Activated CD4-positive, alpha-beta memory T cell treated with anti-CD3 and anti-CD28 coated beads for 36 hours (primary cell): ENCODE results near the gene MGAT3. TPM values are rescaled to one million over a fixed set of nuclear protein-coding genes. Genes with fewer than 3 reads are reported as not detected.
"Not testable (repeated sequence)": the region's sequence is repeated elsewhere in the genome, so short reads cannot be mapped to it uniquely, and the experiment has no call there.

ENCODE experiments used
- CTCF ChIA-PET: fragments of 350-600 bp; sonication (Branson Sonifier 250); formaldehyde crosslinking; loops from one replicate; lab custom pipeline; 2021; ENCODE audit warnings: antibody characterized with exemption, inconsistent platforms; lab: Charles Lee
- POLR2A ChIA-PET: fragments of 350-600 bp; sonication (Branson Sonifier 250); formaldehyde crosslinking; loops from one replicate; lab custom pipeline; 2021; ENCODE audit warnings: antibody characterized with exemption; lab: Charles Lee
- DNase-seq: peaks from one replicate; pipeline ENCODE4 v3.0.0-alpha.2; 2020
- H3K27ac Mint-ChIP-seq: one replicate; pipeline ENCODE4 v1.8.0; 2021; ENCODE audit warnings: mixed read lengths
- H3K27me3 Mint-ChIP-seq: one replicate; pipeline ENCODE4 v1.8.0; 2021; ENCODE audit warnings: mixed read lengths
- H3K36me3 Mint-ChIP-seq: one replicate; pipeline ENCODE4 v1.8.0; 2021; ENCODE audit warnings: mixed read lengths
- H3K4me1 Mint-ChIP-seq: one replicate; pipeline ENCODE4 v1.8.0; 2021; ENCODE audit warnings: low read depth, mixed read lengths
- H3K4me3 Mint-ChIP-seq: one replicate; pipeline ENCODE4 v1.8.0; 2021; ENCODE audit warnings: mild to moderate bottlenecking, mixed read lengths
- H3K9me3 Mint-ChIP-seq: one replicate; pipeline ENCODE4 v1.8.0; 2021; ENCODE audit warnings: mixed read lengths
- intact Hi-C: fragments of 100-400 bp; cut with micrococcal nuclease; formaldehyde crosslinking; loops from one replicate; pipeline ENCODE4 v1.15.1; 2023
- total RNA-seq, 2 experiments: library from RNA; stranded (reverse); gene quantifications; one replicate each; pipeline ENCODE4 v1.2.3, GENCODE V29; 2021

The MGAT3 gene
- total RNA-seq, 2 experiments from 2014 or later: 0.05 TPM; not detected in 1

DNA sequence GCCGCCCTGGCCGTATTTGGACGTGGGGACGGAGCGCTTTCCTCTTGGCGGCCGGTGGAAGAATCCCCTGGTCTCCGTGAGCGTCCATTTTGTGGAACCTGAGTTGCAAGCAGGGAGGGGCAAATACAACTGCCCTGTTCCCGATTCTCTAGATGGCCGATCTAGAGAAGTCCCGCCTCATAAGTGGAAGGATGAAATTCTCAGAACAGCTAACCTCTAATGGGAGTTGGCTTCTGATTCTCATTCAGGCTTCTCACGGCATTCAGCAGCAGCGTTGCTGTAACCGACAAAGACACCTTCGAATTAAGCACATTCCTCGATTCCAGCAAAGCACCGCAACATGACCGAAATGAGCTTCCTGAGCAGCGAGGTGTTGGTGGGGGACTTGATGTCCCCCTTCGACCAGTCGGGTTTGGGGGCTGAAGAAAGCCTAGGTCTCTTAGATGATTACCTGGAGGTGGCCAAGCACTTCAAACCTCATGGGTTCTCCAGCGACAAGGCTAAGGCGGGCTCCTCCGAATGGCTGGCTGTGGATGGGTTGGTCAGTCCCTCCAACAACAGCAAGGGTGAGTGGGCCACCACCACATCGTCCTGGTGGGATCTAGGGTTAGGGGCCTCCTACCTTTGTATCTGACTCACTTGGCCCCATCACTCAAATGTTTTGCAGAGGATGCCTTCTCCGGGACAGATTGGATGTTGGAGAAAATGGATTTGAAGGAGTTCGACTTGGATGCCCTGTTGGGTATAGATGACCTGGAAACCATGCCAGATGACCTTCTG lies 64.5 kb downstream of the MGAT3 start:
- intact Hi-C loops: loop anchor here (10.0 kb wide), 1 partner anchor 276 kb away; the partner anchor contains the start of gene PDGFB
- H3K27me3 Mint-ChIP-seq, H3K9me3 Mint-ChIP-seq: not testable (repeated sequence)
- Mint-ChIP-seq H3K27ac (peak overlapping the region; percentile 98), H3K4me1 (peaks cover 50% of the 10 kb centered on the region), H3K36me3 (peaks cover 57% of the 10 kb centered on the region), H3K4me3 (peak overlapping the region; percentile 84)
- peak; percentile 23 for DNase-seq
- CTCF ChIA-PET: interaction anchor here (0.6 to 1.2 kb wide), 2 partner anchors 8 to 566 kb away, joined by 3 to 5 read pairs; no protein-coding TSS in a partner anchor
- POLR2A ChIA-PET: interaction anchor here (0.5 to 2.3 kb wide), 4 partner anchors 9 to 24 kb away, joined by 3 to 43 read pairs (median 3); partner anchors contain the start of genes MIEF1 and RPS19BP1

DNA sequence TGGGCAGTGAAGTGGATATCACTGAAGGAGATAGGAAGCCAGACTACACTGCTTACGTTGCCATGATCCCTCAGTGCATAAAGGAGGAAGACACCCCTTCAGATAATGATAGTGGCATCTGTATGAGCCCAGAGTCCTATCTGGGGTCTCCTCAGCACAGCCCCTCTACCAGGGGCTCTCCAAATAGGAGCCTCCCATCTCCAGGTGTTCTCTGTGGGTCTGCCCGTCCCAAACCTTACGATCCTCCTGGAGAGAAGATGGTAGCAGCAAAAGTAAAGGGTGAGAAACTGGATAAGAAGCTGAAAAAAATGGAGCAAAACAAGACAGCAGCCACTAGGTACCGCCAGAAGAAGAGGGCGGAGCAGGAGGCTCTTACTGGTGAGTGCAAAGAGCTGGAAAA lies 65.3 kb downstream of the MGAT3 start:
- intact Hi-C loops: loop anchor here (10.0 kb wide), 1 partner anchor 277 kb away; the partner anchor contains the start of gene PDGFB
- Mint-ChIP-seq H3K27ac (peak overlapping the region; percentile 98), H3K36me3 (peaks cover 57% of the 10 kb centered on the region), H3K4me3 (peak overlapping the region; percentile 84), H3K4me1 (peaks cover 51% of the 10 kb centered on the region)
- H3K9me3 Mint-ChIP-seq, DNase-seq, H3K27me3 Mint-ChIP-seq: not testable (repeated sequence)
- ChIA-PET CTCF (interaction anchor here (0.7 to 14.2 kb wide), 3 partner anchors 28 to 514 kb away, joined by 3 to 387 read pairs (median 3); no protein-coding TSS in a partner anchor), POLR2A (interaction anchor here (1.5 to 1.7 kb wide), 3 partner anchors 10 to 203 kb away, joined by 8 to 10 read pairs (median 8); partner anchors contain the start of genes MIEF1 and RPL3)

DNA sequence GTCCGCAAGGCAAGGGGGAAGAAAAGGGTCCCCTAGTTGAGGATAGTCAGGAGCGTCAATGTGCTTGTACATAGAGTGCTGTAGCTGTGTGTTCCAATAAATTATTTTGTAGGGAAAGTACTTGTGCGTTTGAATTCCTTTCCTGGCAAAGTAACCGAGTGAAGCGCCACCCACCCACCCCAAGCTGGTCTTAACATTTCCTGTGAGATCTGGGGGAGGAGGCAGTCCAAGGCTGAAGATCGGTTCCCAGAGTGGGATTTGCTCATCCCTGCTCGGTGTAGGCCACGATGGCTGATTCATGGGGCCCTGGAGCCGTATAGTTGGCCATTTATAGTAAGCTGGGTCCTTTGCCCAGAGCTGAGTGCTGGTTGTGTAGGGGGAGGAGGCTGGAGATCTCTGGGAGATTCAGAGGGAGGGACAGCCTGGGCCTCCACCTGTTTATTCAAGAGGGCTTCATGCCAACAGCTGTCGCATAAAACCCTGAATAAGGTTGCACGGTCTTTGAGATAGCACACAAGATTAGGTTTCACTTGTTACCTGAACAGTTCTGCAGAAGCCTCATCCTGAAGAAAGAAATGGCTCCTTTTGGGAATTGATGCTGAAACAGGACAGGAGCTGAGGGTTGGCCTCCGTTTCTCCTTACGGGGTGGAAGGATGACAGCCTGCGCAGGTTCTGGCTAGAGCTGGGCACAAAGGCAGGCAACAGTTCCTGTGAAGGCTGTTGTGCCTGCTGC lies 65.9 kb downstream of the MGAT3 start:
- ChIA-PET CTCF (interaction anchor here (0.7 to 14.2 kb wide), 4 partner anchors 8 to 514 kb away, joined by 3 to 387 read pairs (median 8); no protein-coding TSS in a partner anchor), POLR2A (interaction anchor here (0.7 to 2.1 kb wide), 8 partner anchors 9 to 210 kb away, joined by 3 to 10 read pairs (median 5); partner anchors contain the start of genes MIEF1 and RPL3)
- H3K9me3 Mint-ChIP-seq: no peaks in the 10 kb centered on the region
- intact Hi-C loops: loop anchor here (10.0 kb wide), 1 partner anchor 278 kb away; the partner anchor contains the start of gene PDGFB
- H3K36me3 Mint-ChIP-seq: peaks cover 57% of the 10 kb centered on the region
- peak overlapping the region; percentile 98 for H3K27ac Mint-ChIP-seq
- H3K27me3 Mint-ChIP-seq: peaks cover 4% of the 10 kb centered on the region
- H3K4me3 Mint-ChIP-seq: peak overlapping the region; percentile 84
- peaks cover 57% of the 10 kb centered on the region for H3K4me1 Mint-ChIP-seq
- peak; percentile 51 for DNase-seq

DNA sequence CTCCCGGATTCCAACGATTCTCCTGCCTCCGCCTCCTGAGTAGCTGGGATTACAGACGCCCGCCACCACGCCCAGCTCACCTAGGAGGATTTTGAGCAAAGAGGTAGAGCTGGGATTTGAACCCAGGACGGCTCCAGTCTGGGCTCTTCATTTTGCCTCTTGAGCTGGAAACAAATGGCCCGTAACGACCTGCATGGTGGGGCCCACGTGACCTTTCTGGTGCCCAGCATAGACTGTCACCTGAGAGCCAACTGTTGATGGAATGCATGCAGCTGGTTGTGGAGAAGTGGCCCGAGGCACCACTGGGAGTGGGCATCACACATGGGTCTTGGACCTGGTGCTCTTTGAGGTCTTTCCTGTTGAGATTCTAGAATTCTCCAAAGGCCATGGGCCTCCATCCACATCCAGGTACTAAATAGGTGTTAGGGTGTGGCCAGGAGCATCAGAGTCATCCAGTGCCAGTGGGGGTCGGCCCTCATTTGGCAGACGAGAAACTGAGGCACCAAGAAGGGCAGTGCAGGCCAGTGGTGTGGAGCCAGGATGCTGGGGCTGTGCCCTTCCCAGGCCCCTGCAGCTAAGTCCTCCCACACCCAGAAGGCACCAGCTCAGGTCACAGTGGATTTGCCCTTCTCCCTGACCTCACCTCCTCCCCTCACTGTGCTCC lies 67.4 kb downstream of the MGAT3 start:
- H3K36me3 Mint-ChIP-seq: peaks cover 65% of the 10 kb centered on the region

DNA sequence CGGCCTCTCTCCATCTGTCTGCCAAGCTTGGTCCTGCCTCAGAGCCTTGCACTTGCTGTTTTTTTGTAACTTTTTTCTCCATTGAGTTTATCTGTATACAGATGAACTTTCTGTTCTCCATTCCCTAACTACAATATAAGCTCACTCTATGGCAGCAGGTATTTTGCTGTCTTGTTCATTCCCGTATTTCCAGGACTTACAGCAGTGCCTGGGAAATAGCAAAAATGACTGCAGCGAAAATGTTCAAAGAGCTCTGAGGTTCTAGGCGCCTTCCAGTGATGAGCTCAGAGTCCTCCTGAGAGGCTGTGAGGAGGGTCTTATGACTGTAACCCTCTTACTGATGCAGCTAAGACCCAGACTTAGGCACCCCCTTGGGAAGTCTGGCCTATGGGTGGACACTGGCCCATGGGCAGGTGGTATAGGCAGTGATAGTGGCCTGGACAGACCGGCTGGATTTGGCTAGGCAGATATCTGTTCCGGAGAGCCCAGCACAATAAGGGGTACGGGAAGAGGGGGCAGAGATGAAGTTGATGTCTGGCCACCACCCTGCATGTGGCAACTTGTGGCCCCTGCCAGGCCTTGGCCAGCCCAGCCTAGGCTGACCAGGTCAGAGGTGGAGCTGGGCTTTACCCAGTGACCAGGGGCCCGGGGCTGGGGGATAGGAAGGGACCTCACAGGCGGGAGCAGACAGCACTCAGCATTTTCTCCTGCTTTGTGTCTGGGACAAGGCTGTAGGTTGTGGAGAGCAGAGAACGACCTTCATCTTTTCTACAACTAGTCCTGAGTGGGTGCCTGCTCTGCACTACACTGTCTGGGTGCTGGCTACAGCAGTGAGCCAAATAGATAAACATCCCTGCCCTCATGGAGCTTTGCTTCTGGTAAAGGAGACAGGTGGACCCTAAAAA lies 68.2 kb downstream of the MGAT3 start:
- H3K4me1 Mint-ChIP-seq: peaks cover 71% of the 10 kb centered on the region
- intact Hi-C loops: loop anchor here (10.0 kb wide), 1 partner anchor 280 kb away; the partner anchor contains the start of gene PDGFB
- no peak for DNase-seq
- POLR2A ChIA-PET: interaction anchor here (0.7 to 2.1 kb wide), 4 partner anchors 9 to 214 kb away, joined by 3 to 8 read pairs (median 4); partner anchors contain the start of gene MIEF1
- peak overlapping the region; percentile 14 for H3K4me3 Mint-ChIP-seq
- CTCF ChIA-PET: interaction anchor here (0.9 to 14.2 kb wide), 5 partner anchors 8 to 209 kb away, joined by 3 to 387 read pairs (median 3); no protein-coding TSS in a partner anchor
- peaks cover 3% of the 10 kb centered on the region for H3K27me3 Mint-ChIP-seq
- peak overlapping the region; percentile 86 for H3K27ac Mint-ChIP-seq
- H3K36me3 Mint-ChIP-seq: peaks cover 72% of the 10 kb centered on the region
- H3K9me3 Mint-ChIP-seq: no peaks in the 10 kb centered on the region

More for the DNA sequence above, 67.4 kb downstream of the MGAT3 start:
- no peak for DNase-seq
- POLR2A ChIA-PET: interaction anchor here (0.7 to 2.1 kb wide), 6 partner anchors 8 to 213 kb away, joined by 3 to 8 read pairs (median 4); partner anchors contain the start of gene MIEF1
- Mint-ChIP-seq H3K27ac (peak overlapping the region; percentile 86), H3K9me3 (no peaks in the 10 kb centered on the region), H3K27me3 (peaks cover 4% of the 10 kb centered on the region), H3K4me3 (peak overlapping the region; percentile 14), H3K4me1 (peaks cover 63% of the 10 kb centered on the region)
- intact Hi-C loops: loop anchor here (10.0 kb wide), 1 partner anchor 279 kb away; the partner anchor contains the start of gene PDGFB
- CTCF ChIA-PET: interaction anchor here (1.0 to 14.2 kb wide), 4 partner anchors 8 to 209 kb away, joined by 3 to 387 read pairs (median 8); no protein-coding TSS in a partner anchor

DNA sequence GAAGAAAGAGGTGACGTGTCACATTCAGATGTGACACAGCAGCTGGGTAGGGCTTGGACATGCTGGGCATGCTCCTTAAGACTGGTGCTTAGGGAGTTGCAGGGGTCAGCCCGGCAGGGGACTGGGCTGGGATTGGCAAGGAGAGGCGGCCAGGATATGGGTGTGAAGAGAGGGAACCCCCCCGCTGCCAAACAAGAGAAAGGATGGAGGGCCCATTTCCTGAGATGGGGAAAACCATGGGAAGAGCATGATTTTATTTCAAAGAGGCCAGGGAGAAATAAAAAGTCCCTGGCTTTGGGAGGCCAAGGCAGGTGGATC lies 68.8 kb downstream of the MGAT3 start:
- Mint-ChIP-seq H3K27ac (peak overlapping the region; percentile 86), H3K36me3 (peaks cover 70% of the 10 kb centered on the region), H3K9me3 (no peaks in the 10 kb centered on the region), H3K27me3 (no peaks in the 10 kb centered on the region), H3K4me1 (peaks cover 77% of the 10 kb centered on the region), H3K4me3 (no peak overlapping the region)
- intact Hi-C loops: loop anchor here (10.0 kb wide), 1 partner anchor 281 kb away; the partner anchor contains the start of gene PDGFB
- ChIA-PET CTCF (interaction anchor here (0.9 to 14.2 kb wide), 4 partner anchors 9 to 32 kb away, joined by 3 to 387 read pairs (median 8); no protein-coding TSS in a partner anchor), POLR2A (interaction anchor here (1.7 to 2.1 kb wide), 2 partner anchors 9 to 24 kb away, joined by 5 to 8 read pairs; partner anchors contain the start of gene MIEF1)
- no peak for DNase-seq

DNA sequence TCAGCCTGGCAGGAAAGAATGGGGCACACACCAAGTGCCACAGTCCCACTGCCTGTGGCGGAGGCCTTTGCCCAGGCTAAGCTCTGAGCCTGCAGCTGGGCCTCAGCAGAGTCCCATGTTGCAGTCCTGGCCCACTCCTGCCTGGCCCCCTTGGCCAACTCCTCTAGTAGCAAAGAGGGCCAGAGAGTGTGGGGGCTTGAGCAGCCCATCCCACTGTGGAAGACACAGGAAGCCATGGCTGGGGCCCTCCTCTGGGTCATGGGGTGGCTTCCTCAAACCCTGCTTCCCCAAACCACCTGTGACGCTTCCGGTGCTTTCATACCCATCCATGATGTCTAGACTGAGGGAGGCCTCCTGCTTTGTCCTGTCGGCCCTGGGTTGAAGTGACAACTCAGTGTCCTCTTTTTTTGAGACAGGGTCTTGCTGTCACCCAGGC lies 69.9 kb downstream of the MGAT3 start:
- intact Hi-C loops: loop anchor here (10.0 kb wide), 1 partner anchor 282 kb away; the partner anchor contains the start of gene PDGFB
- Mint-ChIP-seq H3K4me1 (peaks cover 87% of the 10 kb centered on the region), H3K4me3 (no peak overlapping the region), H3K9me3 (no peaks in the 10 kb centered on the region), H3K27ac (peak overlapping the region; percentile 84), H3K27me3 (no peaks in the 10 kb centered on the region), H3K36me3 (peaks cover 66% of the 10 kb centered on the region)
- DNase-seq: peak; percentile 59
- ChIA-PET POLR2A (interaction anchor here (0.9 kb wide), 1 partner anchor 207 kb away, joined by 3 read pairs; no protein-coding TSS in a partner anchor), CTCF (interaction anchor here (2.9 to 14.2 kb wide), 3 partner anchors 11 to 33 kb away, joined by 52 to 387 read pairs (median 71); partner anchors contain the start of gene MIEF1)

DNA sequence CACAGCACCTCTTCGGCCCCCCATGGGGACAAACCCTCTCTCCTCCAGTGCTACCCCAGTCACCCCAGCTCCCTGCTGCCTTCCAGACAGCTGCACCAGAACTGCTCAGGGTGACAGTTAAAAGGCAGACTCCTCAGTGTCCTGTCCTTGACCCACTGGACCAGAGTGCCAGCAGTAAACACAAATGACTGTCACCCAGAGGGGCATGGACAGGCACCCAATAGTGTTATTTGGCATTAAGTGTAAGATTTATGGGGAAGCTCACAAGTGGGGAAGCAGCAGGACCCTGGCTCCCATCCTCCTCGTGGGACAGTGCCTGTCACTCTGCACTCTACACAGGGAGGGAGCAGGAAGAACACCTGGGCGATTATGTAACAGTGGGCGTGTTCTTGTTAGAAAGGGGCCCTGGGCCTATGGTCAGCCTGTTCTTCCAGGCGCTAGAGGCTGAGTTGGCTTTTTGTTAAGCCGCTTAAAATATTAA lies 70.7 kb downstream of the MGAT3 start:
- Mint-ChIP-seq H3K9me3 (no peaks in the 10 kb centered on the region), H3K4me3 (no peak overlapping the region), H3K27ac (peak overlapping the region; percentile 84), H3K36me3 (peaks cover 63% of the 10 kb centered on the region), H3K4me1 (peaks cover 83% of the 10 kb centered on the region), H3K27me3 (no peaks in the 10 kb centered on the region)
- intact Hi-C loops: loop anchor here (10.0 kb wide), 1 partner anchor 283 kb away; the partner anchor contains the start of gene PDGFB
- POLR2A ChIA-PET: interaction anchor here (0.9 to 4.3 kb wide), 3 partner anchors 7 to 213 kb away, joined by 3 to 43 read pairs (median 3); partner anchors contain the start of gene ATF4
- no peak for DNase-seq
- CTCF ChIA-PET: interaction anchor here (2.0 to 14.2 kb wide), 5 partner anchors 12 to 209 kb away, joined by 13 to 387 read pairs (median 52); partner anchors contain the start of genes MIEF1 and RPL3

DNA sequence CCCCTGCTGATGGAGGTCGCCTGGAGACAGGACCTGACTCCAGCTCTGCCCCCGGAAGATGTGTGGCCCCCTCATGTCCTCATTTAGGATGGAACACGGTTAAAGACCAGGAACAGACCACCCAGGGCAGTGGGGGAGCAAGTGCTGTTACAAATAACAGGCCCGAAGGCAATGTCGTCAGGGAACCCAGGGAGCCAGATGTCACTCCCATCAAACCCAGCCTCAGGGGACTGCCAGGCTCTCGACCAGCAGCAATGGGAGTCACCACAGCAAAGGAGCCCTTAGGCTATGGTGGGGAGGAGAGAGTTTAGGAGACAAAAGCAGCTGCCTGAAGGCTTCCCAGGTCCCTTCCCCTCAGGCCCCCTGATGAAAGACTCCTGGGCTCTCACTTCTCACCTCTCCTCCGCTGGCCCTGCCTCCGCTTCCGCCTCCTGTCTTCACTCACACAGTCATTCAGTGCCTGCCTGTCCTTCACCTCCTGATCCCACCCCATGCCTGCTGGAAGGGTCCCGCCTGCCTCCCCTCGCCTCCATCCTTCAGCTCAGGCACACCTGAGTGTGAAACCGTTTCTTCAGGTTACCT lies 71.4 kb downstream of the MGAT3 start:
- no peak for DNase-seq
- ChIA-PET POLR2A (interaction anchor here (0.6 to 4.3 kb wide), 8 partner anchors 8 to 1174 kb away, joined by 3 to 43 read pairs (median 5); partner anchors contain the start of genes ATF4 and RPL3), CTCF (interaction anchor here (0.9 to 14.2 kb wide), 22 partner anchors 8 to 819 kb away, joined by 3 to 387 read pairs (median 6); partner anchors contain the start of genes ATF4, GRAP2, MIEF1 and RPL3)
- intact Hi-C loops: loop anchor here (10.0 kb wide), 1 partner anchor 283 kb away; the partner anchor contains the start of gene PDGFB
- Mint-ChIP-seq H3K36me3 (peaks cover 58% of the 10 kb centered on the region), H3K27me3 (no peaks in the 10 kb centered on the region), H3K9me3 (no peaks in the 10 kb centered on the region), H3K27ac (peak overlapping the region; percentile 84), H3K4me3 (peak overlapping the region; percentile 61), H3K4me1 (peaks cover 81% of the 10 kb centered on the region)
